Fibroblast of upper back skin (primary cell): ENCODE measurements around the gene NPRL2.

Experiments
- DNase-seq: peaks from one replicate; pipeline ENCODE4 v3.0.0-alpha.2; 2013

The NPRL2 gene

DNA sequence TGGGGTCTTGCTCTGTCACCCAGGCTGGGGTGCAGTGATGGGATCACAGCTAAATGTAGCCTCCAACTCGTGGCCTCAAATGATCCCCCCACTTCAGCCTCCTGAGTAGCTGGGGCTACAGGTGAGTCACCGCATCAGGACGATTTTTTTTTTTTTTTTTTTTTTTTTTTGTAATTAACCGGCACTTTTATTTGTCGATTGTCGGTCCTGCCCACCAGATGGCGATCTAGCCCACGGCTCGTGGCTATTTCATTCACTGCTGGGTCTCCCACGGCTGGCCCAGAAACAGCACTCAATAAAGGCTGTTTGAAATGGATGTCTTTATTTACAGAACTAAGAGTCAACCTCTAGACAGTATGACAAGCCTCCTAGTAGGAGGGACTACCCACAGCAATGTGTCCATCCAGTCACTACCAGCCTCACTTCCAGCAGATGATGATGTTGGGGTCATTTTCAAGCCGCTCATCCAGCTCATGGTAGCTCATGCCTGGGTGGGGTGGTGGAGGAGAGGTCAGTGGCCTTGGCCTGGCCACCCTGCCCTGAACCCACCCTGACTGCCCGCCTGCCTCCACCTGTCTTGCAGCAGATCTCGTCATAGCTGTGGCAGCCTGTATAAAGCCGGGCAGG lies 3.3 kb downstream of the NPRL2 start:
- DNase-seq, result peak; percentile 73

DNA sequence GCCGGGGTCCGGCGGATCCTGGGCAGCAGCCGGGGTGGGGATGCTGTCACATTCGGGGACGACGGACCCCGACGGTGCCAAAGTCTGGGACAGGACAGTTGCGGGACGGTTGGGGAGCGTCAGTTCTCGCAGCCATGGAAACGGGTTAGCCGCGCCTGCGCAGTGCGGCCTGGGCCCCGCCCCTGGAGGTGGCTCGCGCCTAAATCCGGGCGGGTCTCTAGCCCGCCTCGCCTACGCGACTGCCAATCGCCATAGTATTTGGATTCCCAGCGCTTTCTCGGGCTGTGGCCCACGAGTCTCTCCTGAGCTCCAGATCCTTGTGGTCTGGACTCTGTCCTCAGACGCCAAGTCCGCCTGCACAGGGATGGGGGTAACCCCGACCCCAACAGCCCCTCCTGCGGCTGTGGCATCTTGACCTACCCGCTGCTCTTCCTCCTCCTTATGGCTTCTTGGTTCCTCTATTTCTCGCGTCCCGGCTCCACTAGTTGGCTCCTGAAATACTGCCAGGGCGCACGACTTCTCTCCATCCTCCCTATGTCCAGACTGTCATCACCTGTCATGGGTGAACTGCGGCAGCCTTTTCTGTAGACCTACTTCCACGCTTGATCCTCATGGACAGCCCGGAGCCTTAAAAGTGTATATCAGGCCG lies 4.9 kb downstream of the NPRL2 start, which contains the start of gene ZMYND10:
Gene ZMYND10 (minus strand): TSS at position 147 of the 649 bp plus-strand sequence. CDS start 153 bp downstream, outside the sequence.
- DNase-seq, result peak; percentile 43

DNA sequence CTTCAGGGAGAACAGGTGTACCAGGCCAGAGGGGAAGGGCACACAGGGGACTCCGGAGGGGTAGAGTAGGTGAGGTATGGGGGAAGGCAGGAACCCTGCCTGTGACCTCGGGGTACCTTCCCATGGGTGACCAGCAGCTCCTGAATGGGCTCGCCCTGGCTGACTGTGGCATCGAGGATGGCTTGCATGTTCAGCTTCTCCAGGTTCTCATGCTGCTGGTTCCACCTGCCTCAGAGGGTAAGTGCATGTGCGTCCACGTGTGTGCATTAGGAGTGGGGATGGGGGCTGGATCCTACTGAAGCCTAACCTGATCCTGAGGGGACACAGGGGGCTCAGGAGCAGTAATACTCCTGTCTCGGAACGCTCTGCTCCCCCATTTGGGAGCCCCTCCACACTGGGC lies 5.6 kb downstream of the NPRL2 start:
- no peak for DNase-seq

DNA sequence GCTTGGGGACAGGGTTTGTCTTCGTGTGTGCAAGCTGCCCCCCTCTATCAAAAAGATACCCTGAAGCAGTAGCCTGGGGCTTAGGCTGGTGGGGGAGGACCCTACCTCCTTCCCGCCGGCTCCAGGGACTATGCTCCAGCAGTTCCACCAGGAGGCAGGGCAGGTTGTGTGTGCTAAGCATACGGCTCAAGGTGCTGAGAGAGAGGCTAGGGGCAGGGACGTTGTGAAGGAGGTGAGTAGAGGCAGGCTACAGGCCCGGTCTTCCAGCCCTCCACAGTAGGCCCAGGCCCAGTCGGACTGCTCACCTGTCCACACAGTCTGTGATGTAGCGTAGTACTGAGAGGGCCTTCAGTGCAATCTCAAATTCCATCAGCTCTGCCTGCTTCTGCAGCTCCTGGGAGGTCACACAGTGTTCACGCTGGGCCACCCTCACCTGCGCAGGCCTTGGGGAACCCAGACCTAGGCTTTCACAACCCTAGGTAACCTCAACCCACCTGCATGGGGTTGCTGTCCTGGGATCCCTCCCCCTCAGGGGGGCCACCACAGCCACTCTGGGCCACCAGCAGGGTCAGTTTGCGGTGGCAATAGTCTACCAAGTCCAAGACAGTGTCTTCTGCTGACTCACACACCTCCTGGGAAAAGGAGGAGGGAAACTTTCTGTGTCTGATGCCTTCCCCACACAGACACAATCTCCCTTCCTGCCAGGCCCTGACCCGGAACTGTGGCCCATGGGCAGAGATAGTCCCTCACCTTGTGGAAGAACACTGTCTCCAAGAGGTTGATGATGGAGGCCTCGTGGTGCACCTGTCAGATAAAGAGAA lies 7.6 kb downstream of the NPRL2 start:
- DNase-seq, result no peak

DNA sequence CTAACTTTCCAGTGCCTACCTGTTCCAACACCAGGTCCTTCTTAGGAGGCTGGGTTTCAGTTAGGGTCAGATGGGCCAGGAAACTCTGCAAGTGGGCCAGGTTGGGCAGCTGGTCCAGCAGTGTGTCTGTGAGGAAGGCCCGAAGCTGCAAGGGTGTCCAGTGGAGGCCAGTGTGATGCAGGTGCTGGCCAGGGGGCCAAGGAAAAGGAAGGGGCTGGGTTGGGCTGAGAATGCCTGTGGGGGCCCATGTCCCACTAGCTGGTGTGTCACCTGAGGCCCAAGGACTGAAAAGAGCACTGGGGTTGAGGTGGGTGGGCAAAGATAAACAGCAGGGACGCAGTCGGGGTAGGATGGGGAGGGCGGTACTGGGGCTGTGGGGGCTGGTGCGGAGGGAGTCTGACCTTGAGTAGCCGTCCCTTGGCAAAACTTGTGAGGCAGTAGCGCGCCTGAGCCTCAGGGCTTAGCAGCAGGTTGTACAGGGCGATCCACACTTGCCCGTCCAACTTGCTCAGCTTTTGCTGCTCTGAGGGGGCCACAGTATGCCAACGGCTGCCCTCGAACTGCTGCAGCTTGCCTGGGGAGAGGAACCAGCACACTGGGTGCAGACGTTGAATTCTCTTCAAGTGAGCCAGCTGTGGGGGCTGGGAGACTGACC lies 8.5 kb downstream of the NPRL2 start:
- no peak for DNase-seq

DNA sequence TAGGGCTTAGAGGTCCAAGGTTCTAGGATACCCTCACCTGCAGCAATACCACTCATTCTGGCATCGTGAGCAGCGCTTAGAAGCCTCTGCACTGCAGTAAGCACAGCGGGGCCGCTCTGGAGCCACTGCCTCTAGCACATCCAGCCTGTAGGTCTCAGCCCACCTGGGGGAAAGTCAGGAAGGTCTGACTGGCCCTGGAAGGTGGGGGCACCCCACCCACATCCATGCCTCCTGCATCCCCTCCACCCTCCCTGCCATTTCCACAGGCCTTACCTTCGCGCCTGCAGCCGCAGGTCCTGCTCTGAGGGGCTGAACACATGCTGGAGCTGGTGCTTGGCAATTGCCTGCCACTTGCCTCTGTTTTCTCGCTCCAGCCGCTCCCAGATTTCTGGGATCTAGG lies 9.0 kb downstream of the NPRL2 start:
- DNase-seq, result no peak

DNA sequence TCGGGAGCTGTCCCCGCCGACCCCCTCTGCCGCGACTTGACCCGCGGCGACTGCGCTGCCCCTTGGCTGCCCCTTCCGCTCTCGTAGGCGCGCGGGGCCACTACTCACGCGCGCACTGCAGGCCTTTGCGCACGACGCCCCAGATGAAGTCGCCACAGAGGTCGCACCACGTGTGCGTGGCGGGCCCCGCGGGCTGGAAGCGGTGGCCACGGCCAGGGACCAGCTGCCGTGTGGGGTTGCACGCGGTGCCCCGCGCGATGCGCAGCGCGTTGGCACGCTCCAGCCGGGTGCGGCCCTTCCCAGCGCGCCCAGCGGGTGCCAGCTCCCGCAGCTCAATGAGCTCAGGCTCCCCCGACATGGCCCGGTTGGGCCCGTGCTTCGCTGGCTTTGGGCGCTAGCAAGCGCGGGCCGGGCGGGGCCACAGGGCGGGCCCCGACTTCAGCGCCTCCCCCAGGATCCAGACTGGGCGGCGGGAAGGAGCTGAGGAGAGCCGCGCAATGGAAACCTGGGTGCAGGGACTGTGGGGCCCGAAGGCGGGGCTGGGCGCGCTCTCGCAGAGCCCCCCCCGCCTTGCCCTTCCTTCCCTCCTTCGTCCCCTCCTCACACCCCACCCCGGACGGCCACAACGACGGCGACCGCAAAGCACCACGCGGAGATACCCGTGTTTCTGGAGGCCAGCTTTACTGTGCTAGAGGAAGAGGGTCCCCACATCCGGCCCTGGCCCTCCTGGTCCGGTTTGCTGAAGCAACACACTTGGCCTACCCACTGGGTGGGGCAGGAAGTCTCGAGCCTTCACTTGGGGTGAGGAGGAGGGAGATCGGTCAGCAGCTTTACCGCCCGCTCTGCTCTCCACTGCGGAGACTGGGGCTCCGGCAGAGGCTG lies 9.9 kb downstream of the NPRL2 start, which contains the start of gene RASSF1:
Gene RASSF1 (minus strand): TSS at position 389 of the 882 bp plus-strand sequence. CDS start 31 bp downstream, at position 358.
- peak; percentile 59 for DNase-seq

DNA sequence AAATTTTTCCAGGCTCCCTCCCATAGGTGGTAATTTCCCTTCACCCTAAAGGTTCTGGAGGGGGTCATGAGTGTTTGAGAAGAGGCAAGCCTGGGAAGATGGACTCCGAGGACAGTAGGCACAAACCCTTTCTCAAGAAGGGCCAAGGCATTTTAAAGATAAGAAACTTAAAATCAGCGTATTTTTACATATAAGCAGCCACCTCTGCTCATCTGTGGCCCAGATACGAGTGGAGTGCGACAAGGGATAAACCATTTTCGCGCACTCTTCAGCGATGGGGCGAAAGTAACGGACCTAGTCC lies 10.5 kb downstream of the NPRL2 start:
- DNase-seq, result no peak

DNA sequence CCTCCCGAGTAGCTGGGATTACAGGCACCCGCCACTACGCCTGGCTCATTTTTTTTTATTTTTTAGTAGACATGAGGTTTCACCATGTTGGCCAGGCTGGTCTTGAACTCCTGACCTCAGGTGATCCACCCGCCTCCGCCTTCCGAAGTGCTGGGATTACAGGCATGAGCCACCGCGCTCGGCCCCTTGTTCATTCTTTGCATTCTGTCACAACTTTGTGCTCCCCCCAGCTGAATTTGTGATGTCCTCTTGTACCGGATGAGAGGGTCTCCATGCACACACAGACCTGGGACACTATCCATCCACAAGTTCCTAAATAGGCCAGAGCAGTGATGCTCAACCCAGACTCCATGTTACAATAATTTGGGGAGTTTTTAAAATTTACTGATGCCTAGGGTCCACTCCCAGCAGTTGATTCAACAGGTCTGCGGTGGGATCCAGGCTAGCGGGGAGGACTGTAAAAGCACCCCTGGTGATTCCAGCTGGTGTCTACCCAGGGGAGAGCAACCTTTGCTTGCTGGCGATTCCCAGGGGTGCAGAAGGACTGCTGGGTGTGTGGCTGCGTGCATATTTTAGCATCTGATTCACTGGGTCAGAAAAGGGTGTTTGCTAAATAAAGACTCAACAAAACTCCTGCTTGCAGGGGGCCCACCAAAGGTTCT lies 11.0 kb downstream of the NPRL2 start:
- peak; percentile 66 for DNase-seq

DNA sequence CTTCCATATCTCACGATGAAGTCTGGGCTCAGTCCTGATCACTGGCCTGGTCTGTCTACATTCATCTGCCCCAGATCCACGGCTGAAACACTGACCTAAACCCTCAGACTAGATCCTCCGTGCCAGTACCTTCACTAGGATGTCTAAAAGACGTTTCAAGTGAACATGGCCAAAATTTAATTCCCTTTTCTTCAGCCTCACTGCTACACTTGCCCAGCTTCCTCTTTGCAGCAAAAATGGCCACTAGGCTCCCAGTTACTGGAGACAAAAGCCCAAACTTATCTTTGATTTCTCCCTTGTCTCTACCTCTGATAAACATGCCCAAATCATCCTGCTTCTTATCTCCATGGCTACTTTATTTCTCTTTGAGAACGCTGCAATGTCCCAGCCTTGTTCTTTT lies 11.6 kb downstream of the NPRL2 start:
- DNase-seq, result no peak

DNA sequence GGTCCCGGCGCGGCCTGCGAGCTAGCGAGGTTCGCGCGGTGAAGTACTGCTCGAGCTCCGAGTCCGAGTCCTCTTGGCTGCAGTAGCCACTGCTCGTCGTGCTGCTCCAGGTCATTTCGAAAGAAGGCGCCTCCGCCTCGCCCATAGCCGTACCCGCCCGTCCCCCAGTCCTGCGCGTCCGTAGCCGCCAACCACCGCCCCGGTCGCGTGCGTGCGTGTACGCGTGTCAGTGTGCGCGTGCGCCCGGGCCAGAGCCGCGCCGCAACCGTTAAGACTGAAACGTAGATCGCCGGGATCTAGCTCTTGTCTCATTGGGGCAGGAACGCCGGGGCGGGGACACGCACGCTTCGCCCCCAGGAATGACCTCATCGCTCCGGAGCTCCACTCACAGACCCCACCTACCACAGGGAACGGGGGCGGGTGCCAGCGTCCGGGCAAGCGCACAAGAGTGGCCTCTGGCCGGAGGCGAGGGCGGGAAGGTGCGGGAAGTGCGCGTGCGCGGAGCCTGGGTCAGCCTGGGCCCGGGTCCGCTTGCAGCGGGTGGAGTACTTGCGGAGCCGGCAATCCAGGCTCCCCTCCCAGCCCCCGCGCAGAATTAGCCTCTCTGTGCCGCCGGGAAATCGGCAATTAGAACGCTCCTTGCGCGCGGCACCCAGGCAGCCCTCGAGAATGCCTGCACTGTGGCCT lies 13.3 kb downstream of the NPRL2 start:
- DNase-seq, result peak; percentile 99

DNA sequence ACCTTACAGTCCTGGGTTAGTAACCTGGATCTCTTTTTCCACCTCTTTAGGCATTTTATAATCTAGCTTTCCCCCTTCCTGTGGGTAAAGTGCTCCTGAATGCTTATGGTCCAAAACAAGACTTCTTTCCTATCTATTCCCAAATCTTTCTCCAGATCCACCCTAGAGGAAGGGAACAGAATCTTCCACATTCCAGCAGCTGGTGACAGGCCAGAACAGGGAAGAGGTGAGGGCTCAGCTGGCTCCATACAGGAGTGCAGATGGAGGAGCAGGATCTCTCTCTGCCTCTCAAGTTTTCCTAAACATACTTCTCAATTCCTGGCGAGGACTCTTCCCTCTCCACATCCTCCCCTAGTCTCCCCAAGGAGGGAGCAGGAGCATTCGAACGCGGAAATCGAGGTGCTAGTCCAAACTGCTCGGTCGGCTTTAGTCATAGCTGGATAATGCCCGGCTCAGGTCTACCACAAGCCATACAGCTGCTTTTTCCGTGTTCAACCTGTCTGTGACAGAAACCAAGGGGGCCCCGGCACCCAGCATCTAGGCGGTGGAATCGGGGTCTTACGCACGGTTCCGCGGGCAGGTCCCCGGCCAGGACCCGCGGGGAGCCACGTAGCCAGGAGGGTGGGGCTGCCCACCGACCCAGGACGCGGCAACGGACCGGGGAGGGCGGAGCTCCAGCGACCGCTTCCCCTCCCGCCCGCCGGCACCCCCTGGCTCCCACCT lies 14.0 kb downstream of the NPRL2 start:
- peak; percentile 21 for DNase-seq

DNA sequence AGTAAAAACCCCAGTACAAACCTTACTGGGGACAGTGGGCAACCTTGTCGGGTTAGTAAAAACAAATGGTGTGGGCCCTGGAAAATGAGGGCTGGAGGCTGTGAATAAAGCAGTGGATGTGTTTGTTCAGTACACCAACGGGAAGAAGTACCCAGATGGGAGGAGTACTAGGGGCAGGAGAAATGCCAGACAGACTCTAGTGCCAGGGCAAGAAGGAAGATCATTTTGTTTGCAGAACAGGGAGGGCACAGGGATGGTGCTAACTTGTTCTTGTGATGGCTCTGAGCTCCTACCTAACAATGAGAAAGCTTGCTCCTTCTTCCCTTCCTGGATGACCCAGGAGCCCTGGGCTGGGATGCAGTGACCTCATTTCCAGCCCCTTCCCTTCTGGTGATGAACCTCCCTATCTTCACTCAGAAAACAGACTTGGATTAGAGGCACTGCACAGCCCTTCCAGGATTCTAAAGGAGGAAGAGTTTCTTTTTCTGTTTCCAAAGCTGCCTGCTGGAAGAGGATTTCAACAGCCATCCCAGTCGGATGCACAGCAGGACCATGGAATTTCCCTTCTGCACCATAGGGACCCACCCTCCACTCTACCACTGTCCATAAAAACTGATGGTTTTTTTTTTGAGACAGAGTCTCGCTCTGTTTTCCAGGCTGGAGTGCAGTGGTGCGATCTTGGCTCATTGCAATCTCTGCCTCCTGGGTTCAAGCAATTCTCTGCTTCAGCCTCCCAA lies 16.1 kb downstream of the NPRL2 start:
- DNase-seq, result no peak

DNA sequence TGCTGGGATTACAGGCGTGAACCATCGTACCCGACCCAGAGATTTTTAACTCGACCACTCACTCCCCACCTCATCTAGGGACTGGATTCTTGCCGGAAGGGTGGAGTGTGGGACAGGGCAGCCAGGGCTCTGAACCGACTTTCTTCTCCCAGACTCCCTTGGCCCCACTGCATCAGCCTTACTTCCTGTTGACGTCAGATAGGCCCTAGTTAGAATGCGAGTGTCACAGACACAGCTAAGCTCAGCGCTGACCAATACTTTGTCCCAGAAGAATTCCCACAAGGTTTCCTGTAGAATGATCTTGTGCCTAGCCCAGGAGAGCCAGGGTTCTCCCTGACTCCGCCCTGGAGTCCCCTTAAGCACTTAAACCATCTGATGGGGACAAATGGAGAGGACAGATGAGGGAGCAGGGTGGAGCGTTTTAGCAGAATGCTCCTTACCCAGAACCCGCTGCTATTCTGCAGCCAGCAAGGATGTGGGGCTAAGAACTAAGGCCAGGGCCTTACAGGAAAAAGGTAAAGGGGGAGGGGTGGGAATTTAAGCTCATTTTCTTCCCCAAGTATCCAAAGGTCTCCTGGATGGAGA lies 16.7 kb downstream of the NPRL2 start:
- peak; percentile 45 for DNase-seq

DNA sequence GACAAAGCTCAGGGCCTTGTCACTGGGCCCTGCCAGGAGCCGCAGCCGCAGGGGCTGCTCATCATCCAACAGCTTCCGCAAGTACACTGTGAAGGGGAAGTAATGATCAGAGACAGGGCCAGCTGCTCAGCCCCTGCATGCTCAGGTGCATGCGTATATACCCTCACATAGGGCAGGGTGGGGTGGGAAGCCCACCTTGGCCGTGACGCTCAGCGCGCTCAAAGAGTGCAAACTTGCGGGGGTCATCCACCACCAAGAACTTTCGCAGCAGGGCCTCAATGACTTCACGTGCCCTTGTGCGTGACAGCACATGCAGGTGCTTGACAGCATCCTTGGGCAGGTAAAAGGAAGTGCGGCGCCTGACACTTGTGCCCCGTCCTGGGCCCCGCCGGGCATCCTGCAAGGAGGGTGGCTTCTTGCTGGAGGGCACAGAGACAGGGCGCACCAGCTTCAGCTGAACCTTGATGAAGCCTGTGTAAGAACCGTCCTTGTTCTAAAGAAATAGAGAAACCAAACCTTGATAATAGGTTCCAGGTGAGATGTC lies 19.1 kb downstream of the NPRL2 start:
- DNase-seq, result no peak

DNA sequence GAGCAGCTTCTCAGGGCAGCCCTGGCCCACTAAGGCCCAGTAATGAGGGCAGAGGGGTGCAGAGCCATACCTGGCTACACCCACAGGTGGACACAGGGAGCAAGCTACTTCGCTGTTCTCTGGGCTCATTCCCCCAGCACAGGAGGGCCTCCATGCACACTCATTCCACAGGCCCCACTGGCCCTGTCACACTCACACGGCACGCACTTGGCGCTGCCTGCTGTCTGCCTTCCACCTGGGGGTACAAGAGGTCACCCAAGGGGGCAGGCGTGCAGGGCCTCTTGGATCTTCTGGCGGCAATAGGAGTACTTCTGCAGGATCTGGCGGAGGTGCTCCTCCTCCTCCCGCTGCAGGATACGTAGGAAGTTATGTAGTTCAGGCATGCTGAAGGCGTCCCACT lies 20.2 kb downstream of the NPRL2 start:
- no peak for DNase-seq

DNA sequence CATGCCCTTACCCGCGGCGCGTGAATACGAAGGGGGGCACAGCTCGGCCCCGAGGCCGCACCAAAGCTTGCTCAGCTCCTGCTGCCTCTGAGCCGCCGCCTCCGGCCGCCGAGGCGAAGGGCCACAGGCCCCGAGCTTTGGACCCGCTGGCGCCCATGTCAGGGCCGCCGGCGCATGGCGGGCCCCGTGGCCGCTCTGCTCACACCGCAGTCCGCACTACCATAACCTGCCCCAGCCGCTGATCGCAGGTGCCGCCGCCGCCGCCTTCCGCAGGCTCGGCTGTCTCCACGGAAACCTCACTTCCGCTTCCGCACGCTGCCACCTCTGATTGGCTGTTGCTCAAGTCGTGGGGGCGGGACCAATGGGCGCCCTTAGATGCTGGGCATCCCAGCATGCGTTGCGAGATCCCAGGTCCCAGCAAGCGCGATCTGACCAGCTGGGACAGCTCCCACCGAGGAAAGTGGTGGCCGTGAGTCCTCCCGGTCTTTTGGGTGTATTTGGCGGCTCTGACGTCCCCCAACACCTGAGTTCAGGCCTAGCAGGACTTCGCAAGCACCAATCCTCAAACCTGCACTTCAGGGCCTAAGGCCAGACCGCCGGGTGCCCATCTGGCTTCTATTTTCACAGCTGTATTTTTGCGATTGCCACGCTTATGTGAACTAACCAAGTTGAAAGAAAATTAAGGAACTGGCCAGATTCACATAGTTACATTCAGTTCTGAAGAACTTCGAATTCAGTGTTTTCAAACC lies 22.5 kb downstream of the NPRL2 start, which contains the start of gene TUSC2:
Gene TUSC2 (minus strand): TSS at position 281 of the 749 bp plus-strand sequence. CDS start 124 bp downstream, at position 157.
- DNase-seq, result peak; percentile 94

DNA sequence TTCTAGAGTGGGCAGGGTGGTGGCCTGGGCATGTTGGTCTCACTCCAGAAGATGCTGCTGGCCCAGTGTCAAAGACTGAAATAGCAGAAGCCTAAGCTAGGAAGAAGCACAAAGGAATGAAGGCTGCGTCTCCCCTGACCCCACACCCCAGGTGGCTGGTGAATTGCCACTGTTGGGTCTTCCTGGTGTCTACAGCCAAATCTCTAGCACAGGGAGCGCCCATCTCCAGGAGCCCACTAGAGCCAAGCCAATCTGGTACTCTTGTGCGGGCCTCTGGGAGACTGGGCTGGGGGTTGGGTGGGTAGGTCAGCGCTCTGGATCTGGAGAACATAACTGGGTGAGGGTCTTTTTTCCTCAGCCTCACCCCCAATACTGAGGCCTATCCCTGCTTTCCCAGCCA lies 23.4 kb downstream of the NPRL2 start:
- no peak for DNase-seq
